GM12878 (cell line): ENCODE data around the gene EIF3B. TPM values are rescaled to one million over a fixed set of nuclear protein-coding genes. Genes with fewer than 3 reads are reported as not detected.

Experiments used
- ATF3 ChIP-seq: IDR thresholded peaks from 2 replicates; pipeline ENCODE4 v1.6.1; 2011; ENCODE audit warnings: low read depth, mild to moderate bottlenecking, low read length, moderate library complexity, borderline replicate concordance; ENCODE audit errors: extremely low read depth
- BMI1 ChIP-seq: fragments of 450-650 bp; IDR thresholded peaks from 2 replicates; pipeline ENCODE4 v1.6.1; 2016; ENCODE audit warnings: mild to moderate bottlenecking, moderate library complexity, borderline replicate concordance
- CBX5 ChIP-seq: sonication (generic); IDR thresholded peaks from 2 replicates; pipeline ENCODE4 v1.6.1; 2016; ENCODE audit warnings: low read depth, moderate library complexity, mild to moderate bottlenecking, inconsistent platforms
- CEBPB ChIP-seq, 2 experiments: fragments of 150-350 bp in 1 of 2; IDR thresholded peaks; 2 replicates each; pipeline ENCODE4 v1.6.1; 2012 to 2014; ENCODE audit warnings: low read depth in 2 of 2, low read length in 2 of 2, borderline replicate concordance in 1 of 2, inconsistent platforms in 1 of 2
- CHD1 ChIP-seq: IDR thresholded peaks from 2 replicates; pipeline ENCODE4 v1.6.1; 2012; ENCODE audit warnings: low read depth, low read length, improper control_type of control experiment
- CHD4 ChIP-seq: fragments of 200-600 bp; sonication (generic); IDR thresholded peaks from 2 replicates; pipeline ENCODE4 v1.6.1; 2016; ENCODE audit warnings: mild to moderate bottlenecking
- ESRRA ChIP-seq: IDR thresholded peaks from 2 replicates; pipeline ENCODE4 v1.6.1; 2012; ENCODE audit warnings: mild to moderate bottlenecking, low read length, improper control_type of control experiment
- EZH2 ChIP-seq: IDR thresholded peaks from 2 replicates; pipeline ENCODE4 v1.6.1; 2012; ENCODE audit warnings: low read depth, mild to moderate bottlenecking, control low read depth, inconsistent platforms, low read length, borderline replicate concordance; ENCODE audit not compliant: control insufficient read depth
- FOS ChIP-seq: IDR thresholded peaks from 3 replicates; pipeline ENCODE4 v1.6.1; 2011; ENCODE audit warnings: borderline replicate concordance; ENCODE audit not compliant: insufficient read length; ENCODE audit errors: extremely low read depth
- HDAC2 ChIP-seq: fragments of 200-600 bp; sonication (generic); IDR thresholded peaks from 2 replicates; pipeline ENCODE4 v1.6.1; 2017
- IKZF2 ChIP-seq, 2 experiments: fragments of 450-650 bp; IDR thresholded peaks; 2 replicates each; pipeline ENCODE4 v1.6.1; 2017; ENCODE audit warnings: mild to moderate bottlenecking in 2 of 2, moderate library complexity in 2 of 2
- KLF5 ChIP-seq: fragments of 450-650 bp; IDR thresholded peaks from 2 replicates; pipeline ENCODE4 v1.6.1; 2014; ENCODE audit warnings: mild to moderate bottlenecking; ENCODE audit not compliant: partially characterized antibody
- MEF2B ChIP-seq: fragments of 450-650 bp; IDR thresholded peaks from 2 replicates; pipeline ENCODE4 v1.6.1; 2018; ENCODE audit warnings: mild to moderate bottlenecking, moderate library complexity; ENCODE audit not compliant: partially characterized antibody, poor library complexity, severe bottlenecking
- MTA2 ChIP-seq: fragments of 450-650 bp; IDR thresholded peaks from 2 replicates; pipeline ENCODE4 v1.6.1; 2016; ENCODE audit warnings: low read depth, mild to moderate bottlenecking, moderate library complexity
- NKRF ChIP-seq: fragments of 450-650 bp; conservative IDR thresholded peaks from 2 replicates; pipeline ENCODE4 v1.6.1; 2017; ENCODE audit warnings: mild to moderate bottlenecking, moderate library complexity
- NR2F1 ChIP-seq: fragments of 450-650 bp; conservative IDR thresholded peaks from 2 replicates; pipeline ENCODE4 v1.6.1; 2017; ENCODE audit warnings: mild to moderate bottlenecking
- PAX5 ChIP-seq: IDR thresholded peaks from 2 replicates; pipeline ENCODE4 v1.6.1; 2011; ENCODE audit warnings: low read depth, low read length, borderline replicate concordance
- PAX8 ChIP-seq: fragments of 450-650 bp; IDR thresholded peaks from 2 replicates; pipeline ENCODE4 v1.6.1; 2017; ENCODE audit warnings: mild to moderate bottlenecking, moderate library complexity
- POLR2AphosphoS2 ChIP-seq: IDR thresholded peaks from 2 replicates; pipeline ENCODE4 v1.6.1; 2011; ENCODE audit warnings: low read depth, mild to moderate bottlenecking, low read length, improper control_type of control experiment, moderate library complexity
- RELA ChIP-seq: fragments of 450-650 bp; IDR thresholded peaks from 2 replicates; pipeline ENCODE4 v1.8.0; 2014; ENCODE audit warnings: borderline replicate concordance; ENCODE audit not compliant: partially characterized antibody
- RUNX3 ChIP-seq: IDR thresholded peaks from 2 replicates; pipeline ENCODE4 v1.6.1; 2012; ENCODE audit warnings: low read length, inconsistent platforms
- SMAD1 ChIP-seq: fragments of 450-650 bp; IDR thresholded peaks from 2 replicates; pipeline ENCODE4 v1.6.1; 2018; ENCODE audit warnings: mild to moderate bottlenecking, low read depth; ENCODE audit not compliant: partially characterized antibody
- SMC3 ChIP-seq: IDR thresholded peaks from 2 replicates; pipeline ENCODE4 v1.6.1; 2011; ENCODE audit warnings: low read length, improper control_type of control experiment, borderline replicate concordance
- TARDBP ChIP-seq: IDR thresholded peaks from 2 replicates; pipeline ENCODE4 v1.6.1; 2016; ENCODE audit warnings: borderline replicate concordance
- ZBED1 ChIP-seq: IDR thresholded peaks from 2 replicates; pipeline ENCODE4 v1.6.1; 2016; ENCODE audit warnings: borderline replicate concordance
- ZNF217 ChIP-seq: fragments of 450-650 bp; IDR thresholded peaks from 2 replicates; pipeline ENCODE4 v1.6.1; 2017; ENCODE audit warnings: antibody characterized with exemption, mild to moderate bottlenecking
- polyA plus RNA-seq, 11 experiments: library from polyadenylated mRNA; depleted of rRNA in 4 of 11; unstranded in 6 of 11; stranded (reverse) in 5 of 11; fragments of >200 nt; fragmentation: Nextera tagmentation in 4 of 11; fragmentation: Illumina TruSeq in 1 of 11; extraction: Ambion mirVana in 4 of 11; extraction: Trizol in 1 of 11; gene quantifications; 1 replicate in 1 of 11; 2 replicates in 10 of 11; pipeline versions ENCODE4 v1.2.1 to v1.2.3, GENCODE V29; 2011 to 2016; ENCODE audit warnings: inconsistent platforms in 2 of 11, missing spikeins in 2 of 11, low read depth in 1 of 11
- total RNA-seq, 4 experiments: library from RNA; depleted of rRNA in 3 of 4; stranded (reverse); fragments of >200 nt in 3 of 4; fragmentation: Illumina TruSeq in 1 of 4; extraction: Trizol in 1 of 4; gene quantifications; 2 replicates each; pipeline versions ENCODE4 v1.2.1 to v1.2.3, GENCODE V29; 2013 to 2021
- TF ChIP-seq, protein P1 (sequence below): IDR thresholded peaks from 2 replicates; pipeline ENCODE4 v1.6.1; 2012; ENCODE audit warnings: low read depth, low read length, improper control_type of control experiment
- TF ChIP-seq, protein P2 (sequence below): IDR thresholded peaks from 2 replicates; pipeline ENCODE4 v1.6.1; 2011; ENCODE audit warnings: borderline replicate concordance, low read depth, mild to moderate bottlenecking, moderate library complexity, low read length; ENCODE audit not compliant: insufficient read depth, poor library complexity, severe bottlenecking

Gene EIF3B
- total and polyA plus RNA-seq, 10 of the 15 experiments (the other 5 are each of a cell fraction or from before 2014, with no cell fraction given): 17.6 to 275 (median 153) TPM

DNA sequence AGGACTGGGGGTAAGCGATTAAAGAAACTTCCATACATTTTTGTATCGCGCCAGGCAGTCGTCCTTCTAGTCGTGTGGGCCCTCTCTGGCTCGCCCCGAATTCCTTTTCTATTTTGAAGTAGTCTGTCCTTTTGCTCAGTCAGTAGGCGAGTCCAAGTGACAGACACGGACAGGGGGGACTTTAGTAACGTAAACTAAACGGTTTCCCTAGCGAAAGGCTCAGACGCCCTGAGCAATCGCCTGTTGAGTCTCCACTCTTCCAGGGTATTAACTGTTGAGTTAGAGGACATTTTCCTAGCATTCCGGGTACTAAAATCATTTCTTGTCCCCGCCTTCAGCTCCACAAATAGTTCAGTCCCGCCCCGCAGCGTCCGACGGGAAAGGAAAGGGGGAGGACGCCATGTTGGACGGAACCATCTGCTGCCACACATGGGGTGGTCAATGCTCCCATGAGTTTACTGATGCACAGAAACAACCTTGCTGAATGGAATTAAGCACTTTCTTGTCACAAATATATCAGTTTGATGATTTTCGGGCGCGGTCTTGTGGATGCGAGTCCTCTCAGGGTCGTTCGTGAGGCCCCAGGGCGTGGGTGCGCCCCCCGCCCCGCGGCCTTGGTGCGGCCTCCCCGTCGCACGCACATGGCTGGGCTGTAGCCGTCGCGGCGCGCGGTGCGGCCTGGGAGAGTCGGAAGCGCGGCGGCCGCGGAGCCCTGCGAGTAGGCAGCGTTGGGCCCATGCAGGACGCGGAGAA is at the start of gene EIF3B (continued):
- TF ChIP-seq, protein P1, sequence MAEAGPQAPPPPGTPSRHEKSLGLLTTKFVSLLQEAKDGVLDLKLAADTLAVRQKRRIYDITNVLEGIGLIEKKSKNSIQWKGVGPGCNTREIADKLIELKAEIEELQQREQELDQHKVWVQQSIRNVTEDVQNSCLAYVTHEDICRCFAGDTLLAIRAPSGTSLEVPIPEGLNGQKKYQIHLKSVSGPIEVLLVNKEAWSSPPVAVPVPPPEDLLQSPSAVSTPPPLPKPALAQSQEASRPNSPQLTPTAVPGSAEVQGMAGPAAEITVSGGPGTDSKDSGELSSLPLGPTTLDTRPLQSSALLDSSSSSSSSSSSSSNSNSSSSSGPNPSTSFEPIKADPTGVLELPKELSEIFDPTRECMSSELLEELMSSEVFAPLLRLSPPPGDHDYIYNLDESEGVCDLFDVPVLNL: peak; percentile 67; the same call in 1 of the 2 replicates
- TF ChIP-seq TARDBP (no peak), RUNX3 (peak; percentile 54), POLR2AphosphoS2 (peak; percentile 86; the same call in 1 of the 2 replicates), NR2F1 (peak; percentile 45; the same call in 1 of the 2 replicates), BMI1 (no peak), CHD1 (peak; percentile 98), HDAC2 (no peak), KLF5 (peak; percentile 100), SMC3 (no peak), ATF3 (no peak), PAX8 (no peak), FOS (no peak), CEBPB (IDR thresholded peaks at IDR 0.05; ENCODE audit: borderline replicate concordance in 1 of 2, low read depth in 2 of 2, low read length in 2 of 2) (no peak), ZNF217 (no peak), ZBED1 (no peak), RELA (peak; percentile 93), NKRF (no peak; the same call in none of the 2 replicates), EZH2 (no peak), SMAD1 (no peak), PAX5 (no peak; the same call in 1 of the 2 replicates), ESRRA (no peak), CHD4 (no peak), MEF2B (no peak), MTA2 (no peak), IKZF2 (IDR thresholded peaks at IDR 0.05) (no peak), CBX5 (no peak)
- TF ChIP-seq, protein P2, sequence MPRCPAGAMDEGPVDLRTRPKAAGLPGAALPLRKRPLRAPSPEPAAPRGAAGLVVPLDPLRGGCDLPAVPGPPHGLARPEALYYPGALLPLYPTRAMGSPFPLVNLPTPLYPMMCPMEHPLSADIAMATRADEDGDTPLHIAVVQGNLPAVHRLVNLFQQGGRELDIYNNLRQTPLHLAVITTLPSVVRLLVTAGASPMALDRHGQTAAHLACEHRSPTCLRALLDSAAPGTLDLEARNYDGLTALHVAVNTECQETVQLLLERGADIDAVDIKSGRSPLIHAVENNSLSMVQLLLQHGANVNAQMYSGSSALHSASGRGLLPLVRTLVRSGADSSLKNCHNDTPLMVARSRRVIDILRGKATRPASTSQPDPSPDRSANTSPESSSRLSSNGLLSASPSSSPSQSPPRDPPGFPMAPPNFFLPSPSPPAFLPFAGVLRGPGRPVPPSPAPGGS: no peak
